Mesendoderm (in vitro differentiated cells): ENCODE data around the gene B3GALT5.

Experiments used
- DNase-seq: peaks from one replicate; pipeline ENCODE4 v3.0.0; 2013
- H2AK5ac ChIP-seq: 2 replicates; pipeline ENCODE4 v1.6.1; 2013; ENCODE audit warnings: low read length, inconsistent platforms
- H2BK120ac ChIP-seq: 2 replicates; pipeline ENCODE4 v1.6.1; 2013; ENCODE audit warnings: low read depth, mild to moderate bottlenecking, low read length, moderate library complexity, mixed read lengths
- H2BK15ac ChIP-seq: replicated peaks from 2 replicates; pipeline ENCODE4 v1.6.1; 2013; ENCODE audit warnings: low read depth, mild to moderate bottlenecking, moderate library complexity
- H2BK5ac ChIP-seq: 2 replicates; pipeline ENCODE4 v1.6.1; 2013; ENCODE audit warnings: low read length, inconsistent platforms
- H3K18ac ChIP-seq: 2 replicates; pipeline ENCODE4 v1.6.1; 2013; ENCODE audit warnings: mild to moderate bottlenecking, low read length, mixed read lengths
- H3K23ac ChIP-seq: one replicate; pipeline ENCODE4 v1.6.1; 2013; ENCODE audit warnings: low read length
- H3K27ac ChIP-seq: 2 replicates; pipeline ENCODE4 v1.5.1; 2013; ENCODE audit warnings: low read depth, mild to moderate bottlenecking, inconsistent platforms, low read length, moderate library complexity
- H3K27me3 ChIP-seq: 2 replicates; pipeline ENCODE4 v1.6.1; 2013; ENCODE audit warnings: low read length, control low read depth, mild to moderate bottlenecking, inconsistent platforms; ENCODE audit not compliant: insufficient read depth, poor library complexity
- H3K36me3 ChIP-seq: 2 replicates; pipeline ENCODE4 v1.6.1; 2013; ENCODE audit warnings: low read length, inconsistent platforms; ENCODE audit not compliant: control insufficient read depth, insufficient read depth
- H3K4ac ChIP-seq: one replicate; pipeline ENCODE4 v1.6.1; 2013; ENCODE audit warnings: low read depth, mild to moderate bottlenecking, low read length, moderate library complexity
- H3K4me1 ChIP-seq: 2 replicates; pipeline ENCODE4 v1.6.1; 2013; ENCODE audit warnings: low read depth, low read length, inconsistent platforms; ENCODE audit not compliant: control insufficient read depth
- H3K4me2 ChIP-seq: 2 replicates; pipeline ENCODE4 v1.6.1; 2013; ENCODE audit warnings: low read length
- H3K4me3 ChIP-seq: 2 replicates; pipeline ENCODE4 v1.5.1; 2013; ENCODE audit warnings: mild to moderate bottlenecking, low read length
- H3K56ac ChIP-seq: one replicate; pipeline ENCODE4 v1.6.1; 2013; ENCODE audit warnings: low read length
- H3K79me1 ChIP-seq: 2 replicates; pipeline ENCODE4 v1.6.1; 2013; ENCODE audit warnings: low read length, inconsistent platforms
- H3K79me2 ChIP-seq: 2 replicates; pipeline ENCODE4 v1.6.1; 2013; ENCODE audit warnings: mild to moderate bottlenecking, low read length; ENCODE audit not compliant: control insufficient read depth, insufficient read depth
- H3K9ac ChIP-seq: 2 replicates; pipeline ENCODE4 v1.6.1; 2013; ENCODE audit warnings: low read length, inconsistent platforms
- H4K5ac ChIP-seq: one replicate; pipeline ENCODE4 v1.6.1; 2013; ENCODE audit warnings: low read length
- H4K8ac ChIP-seq: one replicate; pipeline ENCODE4 v1.6.1; 2013; ENCODE audit warnings: low read depth, mild to moderate bottlenecking, control low read depth, low read length, moderate library complexity
- WGBS: extraction: QIAGEN DNeasy Blood & Tissue Kit; methylation state at CpG from one replicate; pipeline ENCODE4 v1.1.7; 2013; ENCODE audit warnings: low lambda C conversion rate, missing lambda C conversion rate; ENCODE audit not compliant: insufficient coverage; ENCODE audit errors: extremely low coverage; 5-methylcytosine and 5-hydroxymethylcytosine counted together

Gene B3GALT5

GRCh38 chr21:39641827-39642450 lies 29.2 kb downstream of the B3GALT5 start:
- no CpG with 5 or more reads among the region's 6 CpGs for WGBS
- Histone ChIP-seq H2BK120ac (no peak overlapping the region), H2AK5ac (no peak overlapping the region), H3K4me2 (no peak overlapping the region), H4K8ac (no peak overlapping the region), H3K79me1 (no peaks in the 10 kb centered on the region), H3K4ac (no peak overlapping the region), H3K79me2 (peaks cover 6% of the 10 kb centered on the region), H3K9ac (no peak overlapping the region), H3K56ac (no peak overlapping the region), H3K27me3 (no peaks in the 10 kb centered on the region), H3K18ac (no peak overlapping the region), H3K27ac (no peak overlapping the region), H3K4me1 (peaks cover 8% of the 10 kb centered on the region), H3K36me3 (no peaks in the 10 kb centered on the region), H2BK5ac (no peak overlapping the region), H3K4me3 (no peak overlapping the region), H4K5ac (no peak overlapping the region), H3K23ac (no peak overlapping the region), H2BK15ac (no peak overlapping the region)
- no peak for DNase-seq

GRCh38 chr21:39644062-39644560 lies 31.4 kb downstream of the B3GALT5 start:
- H3K4me1 ChIP-seq = peaks cover 6% of the 10 kb centered on the region
- no peak overlapping the region for H3K4me3 ChIP-seq
- H3K27me3 ChIP-seq = no peaks in the 10 kb centered on the region
- H3K9ac ChIP-seq = no peak overlapping the region
- H3K23ac ChIP-seq = no peak overlapping the region
- no peak overlapping the region for H3K4me2 ChIP-seq
- no peak overlapping the region for H3K56ac ChIP-seq
- peaks cover 6% of the 10 kb centered on the region for H3K79me2 ChIP-seq
- DNase-seq = no peak
- H4K8ac ChIP-seq = no peak overlapping the region
- no peak overlapping the region for H2BK15ac ChIP-seq
- WGBS = no CpG with 5 or more reads among the region's 6 CpGs
- no peak overlapping the region for H3K27ac ChIP-seq
- no peak overlapping the region for H2BK5ac ChIP-seq
- H4K5ac ChIP-seq = no peak overlapping the region
- no peaks in the 10 kb centered on the region for H3K79me1 ChIP-seq
- no peaks in the 10 kb centered on the region for H3K36me3 ChIP-seq
- H2BK120ac ChIP-seq = no peak overlapping the region
- no peak overlapping the region for H3K4ac ChIP-seq
- no peak overlapping the region for H3K18ac ChIP-seq
- H2AK5ac ChIP-seq = no peak overlapping the region

- no CpG with 5 or more reads among the region's 3 CpGs for WGBS
- H3K18ac ChIP-seq = no peak overlapping the region
- H3K4me3 ChIP-seq = no peak overlapping the region
- H3K36me3 ChIP-seq = no peaks in the 10 kb centered on the region
- H3K79me1 ChIP-seq = no peaks in the 10 kb centered on the region
- H3K4me2 ChIP-seq = no peak overlapping the region
- H2AK5ac ChIP-seq = no peak overlapping the region
- no peak overlapping the region for H2BK15ac ChIP-seq
- peaks cover 4% of the 10 kb centered on the region for H3K79me2 ChIP-seq
- H3K27ac ChIP-seq = no peak overlapping the region
- DNase-seq = no peak
- H3K56ac ChIP-seq = no peak overlapping the region
- no peak overlapping the region for H4K5ac ChIP-seq
- no peak overlapping the region for H2BK5ac ChIP-seq
- no peak overlapping the region for H2BK120ac ChIP-seq
- H3K4ac ChIP-seq = no peak overlapping the region
- no peaks in the 10 kb centered on the region for H3K27me3 ChIP-seq
- peaks cover 6% of the 10 kb centered on the region for H3K4me1 ChIP-seq
- H3K23ac ChIP-seq = no peak overlapping the region
- H3K9ac ChIP-seq = no peak overlapping the region
- no peak overlapping the region for H4K8ac ChIP-seq
Observed at GRCh38 chr21:39645331-39645730, 32.6 kb downstream of the B3GALT5 start.

GRCh38 chr21:39647476-39647875 lies 34.7 kb downstream of the B3GALT5 start:
- no peak overlapping the region for H3K4ac ChIP-seq
- H3K79me2 ChIP-seq = peaks cover 2% of the 10 kb centered on the region
- no peak overlapping the region for H3K9ac ChIP-seq
- H3K56ac ChIP-seq = no peak overlapping the region
- H3K4me3 ChIP-seq = no peak overlapping the region
- H2BK15ac ChIP-seq = no peak overlapping the region
- no peak overlapping the region for H3K27ac ChIP-seq
- H3K23ac ChIP-seq = no peak overlapping the region
- no peak overlapping the region for H4K5ac ChIP-seq
- H3K4me1 ChIP-seq = peaks cover 3% of the 10 kb centered on the region
- no peak overlapping the region for H4K8ac ChIP-seq
- no peaks in the 10 kb centered on the region for H3K79me1 ChIP-seq
- no peak overlapping the region for H2BK120ac ChIP-seq
- H2BK5ac ChIP-seq = no peak overlapping the region
- no peak overlapping the region for H2AK5ac ChIP-seq
- H3K18ac ChIP-seq = no peak overlapping the region
- H3K27me3 ChIP-seq = no peaks in the 10 kb centered on the region
- peak; percentile 42 for DNase-seq
- H3K36me3 ChIP-seq = no peaks in the 10 kb centered on the region
- H3K4me2 ChIP-seq = no peak overlapping the region
- no CpG with 5 or more reads among the region's 6 CpGs for WGBS

GRCh38 chr21:39648879-39649278 lies 36.1 kb downstream of the B3GALT5 start:
- Histone ChIP-seq H2BK120ac (no peak overlapping the region), H4K8ac (no peak overlapping the region)
- WGBS = no CpG with 5 or more reads among the region's 6 CpGs

GRCh38 chr21:39649526-39649925 lies 36.8 kb downstream of the B3GALT5 start:
- H2AK5ac ChIP-seq = no peak overlapping the region
- DNase-seq = no peak
- H3K23ac ChIP-seq = no peak overlapping the region
- H4K5ac ChIP-seq = no peak overlapping the region
- no peak overlapping the region for H3K4me3 ChIP-seq
- H2BK5ac ChIP-seq = no peak overlapping the region
- H3K27ac ChIP-seq = no peak overlapping the region
- no CpG with 5 or more reads among the region's 5 CpGs for WGBS
- H3K18ac ChIP-seq = no peak overlapping the region
- peaks cover 2% of the 10 kb centered on the region for H3K79me2 ChIP-seq
- H3K36me3 ChIP-seq = no peaks in the 10 kb centered on the region
- peaks cover 3% of the 10 kb centered on the region for H3K4me1 ChIP-seq
- no peak overlapping the region for H3K4me2 ChIP-seq
- H3K4ac ChIP-seq = no peak overlapping the region
- H4K8ac ChIP-seq = no peak overlapping the region
- no peaks in the 10 kb centered on the region for H3K27me3 ChIP-seq
- H2BK120ac ChIP-seq = no peak overlapping the region
- H3K79me1 ChIP-seq = no peaks in the 10 kb centered on the region
- H2BK15ac ChIP-seq = no peak overlapping the region
- H3K56ac ChIP-seq = no peak overlapping the region
- no peak overlapping the region for H3K9ac ChIP-seq

More at GRCh38 chr21:39648879-39649278, 36.1 kb downstream of the B3GALT5 start:
- Histone ChIP-seq H3K4me1 (peaks cover 3% of the 10 kb centered on the region), H3K79me2 (peaks cover 2% of the 10 kb centered on the region), H4K5ac (no peak overlapping the region), H3K4me2 (no peak overlapping the region), H3K4me3 (no peak overlapping the region), H3K36me3 (no peaks in the 10 kb centered on the region), H2AK5ac (no peak overlapping the region), H3K9ac (no peak overlapping the region), H3K4ac (no peak overlapping the region), H2BK5ac (no peak overlapping the region), H3K23ac (no peak overlapping the region), H3K18ac (no peak overlapping the region), H3K56ac (no peak overlapping the region), H3K27ac (no peak overlapping the region), H3K79me1 (no peaks in the 10 kb centered on the region), H3K27me3 (no peaks in the 10 kb centered on the region), H2BK15ac (no peak overlapping the region)
- no peak for DNase-seq
